Skeletal muscle satellite cell (primary cell): ENCODE measurements around the gene DYNC1H1. TPM values are rescaled to one million over a fixed set of nuclear protein-coding genes. Genes with fewer than 3 reads are reported as not detected.

Source experiments
- small RNA-seq: library from RNA; depleted of rRNA; stranded (forward); fragments of <200 nt; gene quantifications from one replicate; pipeline ENCODE3, GENCODE V24; 2012

Gene DYNC1H1

Small RNAs within 50 kb of the gene (small RNA-seq; reads per million reads assigned to genes)
- gene AL118558.2 (0.42 reads per million), gene RN7SL472P (not detected)
